Kidney epithelial cell (primary cell): Measurements from ENCODE around the gene MCC. TPM values are rescaled to one million over a fixed set of nuclear protein-coding genes. Genes with fewer than 3 reads are reported as not detected.
A peak's percentile ranks its signal among the peaks of the same experiment; 100 is the strongest.

ENCODE experiments used
- DNase-seq: peaks from one replicate; pipeline ENCODE4 v3.0.0-alpha.2; 2010; ENCODE audit warnings: low read depth
- H3K27me3 ChIP-seq: 2 replicates; pipeline ENCODE4 v1.6.0; 2011; ENCODE audit warnings: low read length; ENCODE audit not compliant: control insufficient read depth, insufficient read depth
- H3K36me3 ChIP-seq: 2 replicates; pipeline ENCODE4 v1.5.1; 2011; ENCODE audit warnings: low read length; ENCODE audit not compliant: control insufficient read depth, insufficient read depth
- H3K4me3 ChIP-seq: 2 replicates; pipeline ENCODE4 v1.5.1; 2011; ENCODE audit warnings: low read depth, mild to moderate bottlenecking, control low read depth, low read length
- CTCF ChIP-seq: IDR thresholded peaks from 2 replicates; pipeline ENCODE4 v1.5.1; 2011; ENCODE audit warnings: mild to moderate bottlenecking, moderate library complexity, low read length, control low read depth, inconsistent platforms; ENCODE audit not compliant: insufficient read depth, poor library complexity, severe bottlenecking
- total RNA-seq: library from RNA; depleted of rRNA; stranded (reverse); fragments of >200 nt; gene quantifications from 2 replicates; pipeline ENCODE4 v1.2.3, GENCODE V29; 2015

MCC gene
- total RNA-seq, 1 donor from 2014 or later, result 16.7 TPM

GRCh38 chr5:113169720-113170119 is 318.5 kb downstream of the MCC start:
- no peak for TF ChIP-seq CTCF
- Histone ChIP-seq H3K4me3 (no peak overlapping the region), H3K36me3 (no peaks in the 10 kb centered on the region), H3K27me3 (no peaks in the 10 kb centered on the region)
- DNase-seq, result no peak

GRCh38 chr5:113167985-113168384 is 320.3 kb downstream of the MCC start:
- Histone ChIP-seq H3K36me3 (no peaks in the 10 kb centered on the region), H3K4me3 (no peak overlapping the region), H3K27me3 (no peaks in the 10 kb centered on the region)
- no peak for DNase-seq
- no peak for TF ChIP-seq CTCF

GRCh38 chr5:113166852-113167366 is 321.3 kb downstream of the MCC start:
- H3K27me3 ChIP-seq, result no peaks in the 10 kb centered on the region
- peak; percentile 94 for DNase-seq
- no peak for TF ChIP-seq CTCF
- no peak overlapping the region for H3K4me3 ChIP-seq
- H3K36me3 ChIP-seq, result no peaks in the 10 kb centered on the region

- Histone ChIP-seq H3K27me3 (no peaks in the 10 kb centered on the region), H3K36me3 (no peaks in the 10 kb centered on the region), H3K4me3 (no peak overlapping the region)
- no peak for TF ChIP-seq CTCF
- no peak for DNase-seq
Observed at GRCh38 chr5:113166261-113166660, 322.0 kb downstream of the MCC start.

- Histone ChIP-seq H3K27me3 (no peaks in the 10 kb centered on the region), H3K4me3 (no peak overlapping the region), H3K36me3 (no peaks in the 10 kb centered on the region)
- TF ChIP-seq CTCF, result no peak
- DNase-seq, result no peak
Observed at GRCh38 chr5:113164021-113164420, 324.2 kb downstream of the MCC start.

GRCh38 chr5:113163328-113163727 is 324.9 kb downstream of the MCC start:
- H3K27me3 ChIP-seq, result no peaks in the 10 kb centered on the region
- TF ChIP-seq CTCF, result no peak
- no peak overlapping the region for H3K4me3 ChIP-seq
- DNase-seq, result no peak
- no peaks in the 10 kb centered on the region for H3K36me3 ChIP-seq
